Mesendoderm (in vitro differentiated cells): Measurements from ENCODE around the gene IFRD1.

Experiments
- DNase-seq: peaks from one replicate; pipeline ENCODE4 v3.0.0; 2013
- H2AK5ac ChIP-seq: 2 replicates; pipeline ENCODE4 v1.6.1; 2013; ENCODE audit warnings: low read length, inconsistent platforms
- H2BK120ac ChIP-seq: 2 replicates; pipeline ENCODE4 v1.6.1; 2013; ENCODE audit warnings: low read depth, mild to moderate bottlenecking, low read length, moderate library complexity, mixed read lengths
- H2BK15ac ChIP-seq: replicated peaks from 2 replicates; pipeline ENCODE4 v1.6.1; 2013; ENCODE audit warnings: low read depth, mild to moderate bottlenecking, moderate library complexity
- H2BK5ac ChIP-seq: 2 replicates; pipeline ENCODE4 v1.6.1; 2013; ENCODE audit warnings: low read length, inconsistent platforms
- H3K18ac ChIP-seq: 2 replicates; pipeline ENCODE4 v1.6.1; 2013; ENCODE audit warnings: mild to moderate bottlenecking, low read length, mixed read lengths
- H3K23ac ChIP-seq: one replicate; pipeline ENCODE4 v1.6.1; 2013; ENCODE audit warnings: low read length
- H3K27ac ChIP-seq: 2 replicates; pipeline ENCODE4 v1.5.1; 2013; ENCODE audit warnings: low read depth, mild to moderate bottlenecking, inconsistent platforms, low read length, moderate library complexity
- H3K27me3 ChIP-seq: 2 replicates; pipeline ENCODE4 v1.6.1; 2013; ENCODE audit warnings: low read length, control low read depth, mild to moderate bottlenecking, inconsistent platforms; ENCODE audit not compliant: insufficient read depth, poor library complexity
- H3K36me3 ChIP-seq: 2 replicates; pipeline ENCODE4 v1.6.1; 2013; ENCODE audit warnings: low read length, inconsistent platforms; ENCODE audit not compliant: control insufficient read depth, insufficient read depth
- H3K4ac ChIP-seq: one replicate; pipeline ENCODE4 v1.6.1; 2013; ENCODE audit warnings: low read depth, mild to moderate bottlenecking, low read length, moderate library complexity
- H3K4me1 ChIP-seq: 2 replicates; pipeline ENCODE4 v1.6.1; 2013; ENCODE audit warnings: low read depth, low read length, inconsistent platforms; ENCODE audit not compliant: control insufficient read depth
- H3K4me2 ChIP-seq: 2 replicates; pipeline ENCODE4 v1.6.1; 2013; ENCODE audit warnings: low read length
- H3K4me3 ChIP-seq: 2 replicates; pipeline ENCODE4 v1.5.1; 2013; ENCODE audit warnings: mild to moderate bottlenecking, low read length
- H3K56ac ChIP-seq: one replicate; pipeline ENCODE4 v1.6.1; 2013; ENCODE audit warnings: low read length
- H3K79me1 ChIP-seq: 2 replicates; pipeline ENCODE4 v1.6.1; 2013; ENCODE audit warnings: low read length, inconsistent platforms
- H3K79me2 ChIP-seq: 2 replicates; pipeline ENCODE4 v1.6.1; 2013; ENCODE audit warnings: mild to moderate bottlenecking, low read length; ENCODE audit not compliant: control insufficient read depth, insufficient read depth
- H3K9ac ChIP-seq: 2 replicates; pipeline ENCODE4 v1.6.1; 2013; ENCODE audit warnings: low read length, inconsistent platforms
- H4K5ac ChIP-seq: one replicate; pipeline ENCODE4 v1.6.1; 2013; ENCODE audit warnings: low read length
- H4K8ac ChIP-seq: one replicate; pipeline ENCODE4 v1.6.1; 2013; ENCODE audit warnings: low read depth, mild to moderate bottlenecking, control low read depth, low read length, moderate library complexity
- WGBS: extraction: QIAGEN DNeasy Blood & Tissue Kit; methylation state at CpG from one replicate; pipeline ENCODE4 v1.1.7; 2013; ENCODE audit warnings: low lambda C conversion rate, missing lambda C conversion rate; ENCODE audit not compliant: insufficient coverage; ENCODE audit errors: extremely low coverage; 5-methylcytosine and 5-hydroxymethylcytosine counted together

IFRD1 gene

GRCh38 chr7:112462236-112462635 lies 12.0 kb downstream of the IFRD1 start:
- Histone ChIP-seq H3K79me1 (no peaks in the 10 kb centered on the region), H3K27ac (no peak overlapping the region), H2AK5ac (no peak overlapping the region), H2BK120ac (no peak overlapping the region), H3K23ac (no peak overlapping the region), H3K4me1 (no peaks in the 10 kb centered on the region), H3K4me2 (no peak overlapping the region), H3K4ac (no peak overlapping the region), H3K27me3 (no peaks in the 10 kb centered on the region), H4K8ac (no peak overlapping the region), H2BK15ac (no peak overlapping the region), H3K18ac (no peak overlapping the region), H3K36me3 (peaks cover 7% of the 10 kb centered on the region), H4K5ac (no peak overlapping the region), H3K4me3 (no peak overlapping the region), H2BK5ac (no peak overlapping the region), H3K56ac (no peak overlapping the region), H3K79me2 (no peaks in the 10 kb centered on the region), H3K9ac (no peak overlapping the region)
- no peak for DNase-seq

GRCh38 chr7:112467867-112468266 lies 17.6 kb downstream of the IFRD1 start:
- Histone ChIP-seq H3K4me3 (no peak overlapping the region), H4K5ac (no peak overlapping the region), H2AK5ac (no peak overlapping the region), H3K4ac (no peak overlapping the region), H3K27me3 (no peaks in the 10 kb centered on the region), H3K4me1 (no peaks in the 10 kb centered on the region), H2BK120ac (no peak overlapping the region), H2BK15ac (no peak overlapping the region), H2BK5ac (no peak overlapping the region), H3K18ac (no peak overlapping the region), H3K79me2 (no peaks in the 10 kb centered on the region), H3K23ac (no peak overlapping the region), H3K56ac (no peak overlapping the region), H3K9ac (no peak overlapping the region), H3K4me2 (no peak overlapping the region), H4K8ac (no peak overlapping the region), H3K36me3 (peaks cover 6% of the 10 kb centered on the region), H3K27ac (no peak overlapping the region), H3K79me1 (peaks cover 5% of the 10 kb centered on the region)
- DNase-seq = no peak
- WGBS = no CpG with 5 or more reads among the region's 4 CpGs

DNA sequence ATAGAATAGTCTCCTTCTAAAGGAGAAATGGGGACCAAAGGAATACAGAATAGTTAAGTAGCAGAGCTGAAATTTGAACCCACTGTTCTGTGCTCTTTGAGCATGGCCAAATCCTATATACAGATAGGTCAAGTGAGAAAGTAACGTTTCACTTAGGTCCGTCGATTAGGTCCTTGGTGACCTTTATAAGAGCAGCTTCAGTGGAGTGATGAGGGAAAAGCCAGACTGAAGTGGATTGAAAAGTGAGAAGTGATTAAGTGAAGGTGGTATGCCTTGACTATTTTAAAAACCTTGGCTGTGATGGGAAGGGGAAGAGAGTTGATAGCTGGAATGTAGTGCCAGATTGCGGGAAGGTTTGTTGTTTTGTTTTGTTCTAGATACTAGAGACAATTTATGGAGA lies 19.9 kb downstream of the IFRD1 start:
- H3K27ac ChIP-seq = no peak overlapping the region
- H3K18ac ChIP-seq = no peak overlapping the region
- no peak overlapping the region for H2BK5ac ChIP-seq
- H2BK120ac ChIP-seq = no peak overlapping the region
- peaks cover 5% of the 10 kb centered on the region for H3K79me1 ChIP-seq
- WGBS = no CpG with 5 or more reads among the region's 4 CpGs
- no peaks in the 10 kb centered on the region for H3K4me1 ChIP-seq
- H3K79me2 ChIP-seq = no peaks in the 10 kb centered on the region
- no peak overlapping the region for H4K8ac ChIP-seq
- H3K4ac ChIP-seq = no peak overlapping the region
- H3K27me3 ChIP-seq = no peaks in the 10 kb centered on the region
- no peak overlapping the region for H3K23ac ChIP-seq
- no peak overlapping the region for H2AK5ac ChIP-seq
- DNase-seq = no peak
- H3K4me2 ChIP-seq = no peak overlapping the region
- no peak overlapping the region for H4K5ac ChIP-seq
- H3K56ac ChIP-seq = no peak overlapping the region
- H3K4me3 ChIP-seq = no peak overlapping the region
- H3K36me3 ChIP-seq = peaks cover 6% of the 10 kb centered on the region
- H3K9ac ChIP-seq = no peak overlapping the region
- H2BK15ac ChIP-seq = no peak overlapping the region

- Histone ChIP-seq H3K56ac (no peak overlapping the region), H3K27ac (no peak overlapping the region), H3K4me3 (no peak overlapping the region), H3K4ac (no peak overlapping the region), H3K27me3 (no peaks in the 10 kb centered on the region), H2AK5ac (no peak overlapping the region), H3K36me3 (peaks cover 5% of the 10 kb centered on the region), H3K79me2 (no peaks in the 10 kb centered on the region), H3K79me1 (peaks cover 5% of the 10 kb centered on the region), H3K18ac (no peak overlapping the region), H3K4me2 (no peak overlapping the region), H2BK5ac (no peak overlapping the region), H3K4me1 (no peaks in the 10 kb centered on the region), H3K9ac (no peak overlapping the region), H2BK15ac (no peak overlapping the region), H3K23ac (no peak overlapping the region), H2BK120ac (no peak overlapping the region), H4K5ac (no peak overlapping the region), H4K8ac (no peak overlapping the region)
- no peak for DNase-seq
- no CpG with 5 or more reads among the region's 8 CpGs for WGBS
These were observed 26.3 kb downstream of the IFRD1 start for GRCh38 chr7:112476390-112477052.

- H4K8ac ChIP-seq = no peak overlapping the region
- H3K79me1 ChIP-seq = peaks cover 2% of the 10 kb centered on the region
- H3K23ac ChIP-seq = no peak overlapping the region
- H2AK5ac ChIP-seq = no peak overlapping the region
- H3K27me3 ChIP-seq = no peaks in the 10 kb centered on the region
- H3K27ac ChIP-seq = no peak overlapping the region
- no peak overlapping the region for H3K56ac ChIP-seq
- H3K18ac ChIP-seq = no peak overlapping the region
- WGBS = no CpG with 5 or more reads among the region's 2 CpGs
- peaks cover 2% of the 10 kb centered on the region for H3K36me3 ChIP-seq
- DNase-seq = no peak
- no peaks in the 10 kb centered on the region for H3K4me1 ChIP-seq
- no peak overlapping the region for H2BK5ac ChIP-seq
- H3K9ac ChIP-seq = no peak overlapping the region
- H3K4ac ChIP-seq = no peak overlapping the region
- H3K79me2 ChIP-seq = no peaks in the 10 kb centered on the region
- no peak overlapping the region for H2BK120ac ChIP-seq
- no peak overlapping the region for H3K4me2 ChIP-seq
- H2BK15ac ChIP-seq = no peak overlapping the region
- H3K4me3 ChIP-seq = no peak overlapping the region
- no peak overlapping the region for H4K5ac ChIP-seq
These were observed 31.0 kb downstream of the IFRD1 start for GRCh38 chr7:112481121-112481736.
